ENCODE data around the gene TRIM41. TPM values are rescaled to one million over a fixed set of nuclear protein-coding genes. Genes with fewer than 3 reads are reported as not detected.
"Not testable (repeated sequence)": the region's sequence is repeated elsewhere in the genome, so short reads cannot be mapped to it uniquely, and the experiment has no call there.

TRIM41 gene
- total RNA-seq, 2 donors from 2014 or later: 29.5 to 50.6 TPM

GRCh38 chr5:181248277-181248676, 25.2 kb downstream of the TRIM41 start:
- Mint-ChIP-seq H3K36me3 (no peaks in the 10 kb centered on the region), H3K27me3 (no peaks in the 10 kb centered on the region), H3K4me1 (ENCODE audit: low read depth in 2 of 2) (peaks cover 54 to 56% of the 10 kb centered on the region in 2 donors), H3K9me3 (no peaks in the 10 kb centered on the region), H3K4me3 (peak overlapping the region; percentile 97), H3K27ac (peak overlapping the region; percentile 100)
- DNase-seq (ENCODE audit: low spot score) (no peak), ATAC-seq (no peak)

- H3K27me3 Mint-ChIP-seq: no peaks in the 10 kb centered on the region
- no peaks in the 10 kb centered on the region for H3K9me3 Mint-ChIP-seq
- ATAC-seq: no peak
- no peak overlapping the region for H3K4me3 Mint-ChIP-seq
- H3K27ac Mint-ChIP-seq: no peak overlapping the region
- no peak for DNase-seq (ENCODE audit: low spot score)
- H3K36me3 Mint-ChIP-seq: peaks cover 16% of the 10 kb centered on the region
- peaks cover 50 to 69% of the 10 kb centered on the region in 2 donors for H3K4me1 Mint-ChIP-seq (ENCODE audit: low read depth in 2 of 2)
Observed at GRCh38 chr5:181255276-181255675, 32.2 kb downstream of the TRIM41 start.

- peak overlapping the region; percentile 15 to 46 for H3K27ac Mint-ChIP-seq
- H3K36me3 Mint-ChIP-seq: peaks cover 19% of the 10 kb centered on the region
- H3K9me3 Mint-ChIP-seq: no peaks in the 10 kb centered on the region
- peaks cover 52 to 71% of the 10 kb centered on the region in 2 donors for H3K4me1 Mint-ChIP-seq (ENCODE audit: low read depth in 2 of 2)
- H3K27me3 Mint-ChIP-seq: no peaks in the 10 kb centered on the region
- peak overlapping the region; percentile 23 for H3K4me3 Mint-ChIP-seq
- no peak for ATAC-seq
- no peak for DNase-seq (ENCODE audit: low spot score)
Observed at GRCh38 chr5:181255836-181256578, 32.9 kb downstream of the TRIM41 start.

GRCh38 chr5:181258576-181258975, 35.5 kb downstream of the TRIM41 start:
- peak overlapping the region; percentile 100 for H3K4me3 Mint-ChIP-seq
- H3K4me1 Mint-ChIP-seq (ENCODE audit: low read depth in 2 of 2): peaks cover 47 to 63% of the 10 kb centered on the region in 2 donors
- peak overlapping the region; percentile 96 to 99 for H3K27ac Mint-ChIP-seq
- H3K9me3 Mint-ChIP-seq: no peaks in the 10 kb centered on the region
- DNase-seq (ENCODE audit: low spot score) (no peak), ATAC-seq (no peak)
- peaks cover 19% of the 10 kb centered on the region for H3K36me3 Mint-ChIP-seq
- no peaks in the 10 kb centered on the region for H3K27me3 Mint-ChIP-seq

GRCh38 chr5:181259283-181259682, 36.2 kb downstream of the TRIM41 start:
- Mint-ChIP-seq H3K27ac (peak overlapping the region; percentile 96 to 99), H3K9me3 (no peaks in the 10 kb centered on the region), H3K4me3 (peak overlapping the region; percentile 100), H3K4me1 (ENCODE audit: low read depth in 2 of 2) (peaks cover 47 to 64% of the 10 kb centered on the region in 2 donors), H3K27me3 (no peaks in the 10 kb centered on the region), H3K36me3 (peaks cover 19% of the 10 kb centered on the region)
- ATAC-seq: no peak
- no peak for DNase-seq (ENCODE audit: low spot score)

GRCh38 chr5:181259974-181260719, 37.1 kb downstream of the TRIM41 start:
- H3K4me1 Mint-ChIP-seq (ENCODE audit: low read depth in 2 of 2): peaks cover 43 to 61% of the 10 kb centered on the region in 2 donors
- H3K9me3 Mint-ChIP-seq: no peaks in the 10 kb centered on the region
- H3K36me3 Mint-ChIP-seq: peaks cover 15% of the 10 kb centered on the region
- DNase-seq (ENCODE audit: low spot score) (no peak), ATAC-seq (no peak)
- peak overlapping the region; percentile 96 to 99 for H3K27ac Mint-ChIP-seq
- no peaks in the 10 kb centered on the region for H3K27me3 Mint-ChIP-seq
- peak overlapping the region; percentile 100 for H3K4me3 Mint-ChIP-seq

GRCh38 chr5:181260720-181261319, 37.7 kb downstream of the TRIM41 start, which contains the start of gene TRIM52:
TRIM52 (minus strand) TSS chr5:181261143; CDS start chr5:181260813, 330 bp downstream.
- H3K36me3 Mint-ChIP-seq: peaks cover 14% of the 10 kb centered on the region
- peak within 1 kb of the TSS; percentile 96 to 99 for H3K27ac Mint-ChIP-seq
- DNase-seq (ENCODE audit: low spot score) (peak; percentile 93), ATAC-seq (peak; percentile 92 to 94)
- no peaks in the 10 kb centered on the region for H3K9me3 Mint-ChIP-seq
- H3K4me1 Mint-ChIP-seq (ENCODE audit: low read depth in 2 of 2): peaks cover 41 to 59% of the 10 kb centered on the region in 2 donors
- H3K4me3 Mint-ChIP-seq: peak within 1 kb of the TSS; percentile 100
- no peaks in the 10 kb centered on the region for H3K27me3 Mint-ChIP-seq

GRCh38 chr5:181261320-181262049, 38.4 kb downstream of the TRIM41 start:
- Mint-ChIP-seq H3K4me3 (peak overlapping the region; percentile 100), H3K9me3 (no peaks in the 10 kb centered on the region), H3K36me3 (peaks cover 10% of the 10 kb centered on the region), H3K27ac (peak overlapping the region; percentile 96 to 99), H3K27me3 (no peaks in the 10 kb centered on the region), H3K4me1 (ENCODE audit: low read depth in 2 of 2) (peaks cover 36 to 57% of the 10 kb centered on the region in 2 donors)
- peak; percentile 80 for DNase-seq (ENCODE audit: low spot score)
- ATAC-seq: peak; percentile 69 to 83

GRCh38 chr5:181263633-181264032, 40.6 kb downstream of the TRIM41 start:
- ATAC-seq: no peak
- no peak for DNase-seq (ENCODE audit: low spot score)
- Mint-ChIP-seq H3K36me3 (peaks cover 10% of the 10 kb centered on the region), H3K27ac (peak overlapping the region; percentile 2 to 38), H3K4me1 (ENCODE audit: low read depth in 2 of 2) (peaks cover 25 to 39% of the 10 kb centered on the region in 2 donors), H3K27me3 (no peaks in the 10 kb centered on the region), H3K4me3 (peak overlapping the region; percentile 100), H3K9me3 (no peaks in the 10 kb centered on the region)

GRCh38 chr5:181265092-181265671, 42.1 kb downstream of the TRIM41 start:
- H3K4me3 Mint-ChIP-seq: peak overlapping the region; percentile 41
- no peak overlapping the region for H3K27ac Mint-ChIP-seq
- no peaks in the 10 kb centered on the region for H3K27me3 Mint-ChIP-seq
- ATAC-seq (peak in 1 of 2 donors; percentile 34), DNase-seq (ENCODE audit: low spot score) (no peak)
- H3K36me3 Mint-ChIP-seq: peaks cover 4% of the 10 kb centered on the region
- H3K9me3 Mint-ChIP-seq: no peaks in the 10 kb centered on the region
- peaks cover 12 to 23% of the 10 kb centered on the region in 2 donors for H3K4me1 Mint-ChIP-seq (ENCODE audit: low read depth in 2 of 2)

GRCh38 chr5:181267291-181267904, 44.3 kb downstream of the TRIM41 start:
- H3K9me3 Mint-ChIP-seq; ATAC-seq; DNase-seq (ENCODE audit: low spot score); H3K4me3 Mint-ChIP-seq; H3K27me3 Mint-ChIP-seq; H3K36me3 Mint-ChIP-seq; H3K27ac Mint-ChIP-seq: not testable (repeated sequence)
- peaks cover 3 to 15% of the 10 kb centered on the region in 2 donors for H3K4me1 Mint-ChIP-seq (ENCODE audit: low read depth in 2 of 2)

- not testable (repeated sequence) for H3K9me3 Mint-ChIP-seq; H3K36me3 Mint-ChIP-seq; H3K4me3 Mint-ChIP-seq; DNase-seq (ENCODE audit: low spot score); H3K27me3 Mint-ChIP-seq; H3K27ac Mint-ChIP-seq; ATAC-seq
- H3K4me1 Mint-ChIP-seq (ENCODE audit: low read depth in 2 of 2): peaks cover 3 to 15% of the 10 kb centered on the region in 2 donors
Observed at GRCh38 chr5:181267907-181268306, 44.8 kb downstream of the TRIM41 start.

All from natural killer cell treated with Interleukin-12 subunit alpha and Interleukin-12 subunit beta and Interleukin-15 and Interleukin-18, amount 100 ng/mL, for 72 hours (primary cell).